Loucy (cell line): Measurements from ENCODE around the gene GEMIN5.

Experiments used
- H2AFZ ChIP-seq: fragments of 200-600 bp; sonication (generic); 2 replicates; pipeline ENCODE4 v1.6.0; 2016; ENCODE audit warnings: antibody characterized with exemption, mild to moderate bottlenecking, low read length, moderate library complexity
- H3F3A ChIP-seq: fragments of 200-600 bp; 2 replicates; pipeline ENCODE4 v1.6.0; 2016; ENCODE audit warnings: antibody characterized with exemption, low read depth, mild to moderate bottlenecking
- H3K27me3 ChIP-seq: fragments of 200-600 bp; sonication (generic); 2 replicates; pipeline ENCODE4 v1.6.1; 2014; ENCODE audit warnings: low read length, mild to moderate bottlenecking; ENCODE audit not compliant: insufficient read depth, poor library complexity, severe bottlenecking
- H3K36me3 ChIP-seq: fragments of 200-600 bp; sonication (generic); 2 replicates; pipeline ENCODE4 v1.6.1; 2016; ENCODE audit warnings: low read length; ENCODE audit not compliant: insufficient read depth
- H3K4me1 ChIP-seq: fragments of 200-600 bp; sonication (generic); 2 replicates; pipeline ENCODE4 v1.5.1; 2014; ENCODE audit warnings: low read length, mild to moderate bottlenecking; ENCODE audit not compliant: insufficient read depth, poor library complexity, severe bottlenecking
- H3K4me2 ChIP-seq: fragments of 200-600 bp; sonication (generic); 2 replicates; pipeline ENCODE4 v1.6.0; 2014; ENCODE audit warnings: antibody characterized with exemption, low read length, low read depth, mild to moderate bottlenecking; ENCODE audit not compliant: poor library complexity, severe bottlenecking
- H3K4me3 ChIP-seq: fragments of 200-600 bp; sonication (generic); 2 replicates; pipeline ENCODE4 v1.5.1; 2014; ENCODE audit warnings: low read length, mild to moderate bottlenecking, mixed read lengths; ENCODE audit not compliant: poor library complexity, severe bottlenecking
- H3K79me2 ChIP-seq: fragments of 200-600 bp; sonication (generic); 2 replicates; pipeline ENCODE4 v1.6.1; 2014; ENCODE audit warnings: low read length; ENCODE audit not compliant: insufficient read depth
- H3K9ac ChIP-seq: fragments of 200-600 bp; sonication (generic); 2 replicates; pipeline ENCODE4 v1.6.0; 2014; ENCODE audit warnings: mild to moderate bottlenecking, low read depth, low read length, moderate library complexity; ENCODE audit not compliant: poor library complexity, severe bottlenecking
- H3K9me2 ChIP-seq: fragments of 200-600 bp; sonication (generic); replicated peaks from 2 replicates; pipeline ENCODE4 v1.6.1; 2016; ENCODE audit warnings: low read depth, low read length, mixed read lengths
- H3K9me3 ChIP-seq: fragments of 200-600 bp; sonication (generic); 2 replicates; pipeline ENCODE4 v1.6.1; 2014; ENCODE audit warnings: mild to moderate bottlenecking, antibody characterized with exemption, low read length, low read depth; ENCODE audit not compliant: insufficient read depth
- H4K20me1 ChIP-seq: fragments of 200-600 bp; sonication (generic); 2 replicates; pipeline ENCODE4 v1.6.0; 2014; ENCODE audit warnings: antibody characterized with exemption, low read length, mild to moderate bottlenecking; ENCODE audit not compliant: insufficient read depth, poor library complexity, severe bottlenecking
- EZH2phosphoT487 ChIP-seq: fragments of 200-600 bp; IDR thresholded peaks from 2 replicates; pipeline ENCODE4 v1.6.1; 2018; ENCODE audit warnings: antibody characterized with exemption, mild to moderate bottlenecking, moderate library complexity, borderline replicate concordance
- TF ChIP-seq, protein P1 (sequence below): fragments of 200-600 bp; sonication (generic); conservative IDR thresholded peaks from 2 replicates; pipeline ENCODE4 v1.5.1; 2014; ENCODE audit warnings: mild to moderate bottlenecking, antibody characterized with exemption, low read length

The GEMIN5 gene

DNA sequence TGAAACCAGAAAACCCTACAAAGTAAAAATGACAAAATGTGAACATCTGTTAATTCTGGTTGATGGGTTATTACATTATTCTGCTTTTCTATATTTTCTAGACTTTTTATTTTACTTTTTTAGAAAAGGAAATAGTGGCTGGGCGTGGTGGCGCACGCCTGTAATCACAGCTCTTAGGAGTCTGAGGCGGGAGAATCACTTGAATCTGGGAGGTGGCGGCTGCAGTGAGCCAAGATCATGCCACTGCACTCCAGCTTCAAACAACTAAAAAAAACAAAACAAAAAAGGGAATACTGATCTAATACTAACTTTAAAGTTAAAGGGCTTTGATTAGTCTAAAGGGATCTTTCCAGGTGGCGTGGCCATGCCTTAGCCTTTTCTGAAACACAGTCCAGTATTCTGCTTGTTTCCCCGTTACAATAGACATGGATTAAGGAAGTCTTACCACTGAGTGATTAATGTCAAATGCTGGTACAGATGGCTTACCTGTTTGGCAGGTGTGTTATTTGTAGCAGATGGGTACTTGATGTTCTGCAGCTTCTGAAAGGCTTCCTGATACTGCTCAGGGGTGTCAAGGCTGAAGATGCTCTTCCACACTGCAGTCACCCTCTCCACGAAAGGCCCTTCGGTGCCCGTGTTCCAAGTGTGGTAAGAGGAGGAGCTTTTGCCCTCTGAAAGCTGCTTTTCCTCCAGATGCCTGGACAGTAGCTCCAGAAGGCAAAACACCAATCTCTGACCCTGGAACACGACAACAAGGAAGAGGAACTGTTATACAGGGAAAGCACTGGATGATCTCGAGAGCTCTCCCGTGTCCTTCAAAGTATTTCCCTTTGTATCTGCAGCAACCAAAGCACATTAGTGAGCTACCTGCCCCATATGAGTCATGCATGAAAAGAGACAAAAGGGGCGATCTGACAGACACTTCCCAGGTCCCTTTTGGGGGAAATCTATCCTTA is 42.1 kb downstream of the GEMIN5 start:
- H2AFZ ChIP-seq = no peak overlapping the region
- no peaks in the 10 kb centered on the region for H3K27me3 ChIP-seq
- H3K79me2 ChIP-seq = no peaks in the 10 kb centered on the region
- no peaks in the 10 kb centered on the region for H3K9me3 ChIP-seq
- no peak overlapping the region for H3K4me2 ChIP-seq
- H4K20me1 ChIP-seq = no peaks in the 10 kb centered on the region
- no peak overlapping the region for H3K9ac ChIP-seq
- H3K4me1 ChIP-seq = no peaks in the 10 kb centered on the region
- H3K4me3 ChIP-seq = no peak overlapping the region
- H3K9me2 ChIP-seq = no peaks in the 10 kb centered on the region
- TF ChIP-seq, protein P1, sequence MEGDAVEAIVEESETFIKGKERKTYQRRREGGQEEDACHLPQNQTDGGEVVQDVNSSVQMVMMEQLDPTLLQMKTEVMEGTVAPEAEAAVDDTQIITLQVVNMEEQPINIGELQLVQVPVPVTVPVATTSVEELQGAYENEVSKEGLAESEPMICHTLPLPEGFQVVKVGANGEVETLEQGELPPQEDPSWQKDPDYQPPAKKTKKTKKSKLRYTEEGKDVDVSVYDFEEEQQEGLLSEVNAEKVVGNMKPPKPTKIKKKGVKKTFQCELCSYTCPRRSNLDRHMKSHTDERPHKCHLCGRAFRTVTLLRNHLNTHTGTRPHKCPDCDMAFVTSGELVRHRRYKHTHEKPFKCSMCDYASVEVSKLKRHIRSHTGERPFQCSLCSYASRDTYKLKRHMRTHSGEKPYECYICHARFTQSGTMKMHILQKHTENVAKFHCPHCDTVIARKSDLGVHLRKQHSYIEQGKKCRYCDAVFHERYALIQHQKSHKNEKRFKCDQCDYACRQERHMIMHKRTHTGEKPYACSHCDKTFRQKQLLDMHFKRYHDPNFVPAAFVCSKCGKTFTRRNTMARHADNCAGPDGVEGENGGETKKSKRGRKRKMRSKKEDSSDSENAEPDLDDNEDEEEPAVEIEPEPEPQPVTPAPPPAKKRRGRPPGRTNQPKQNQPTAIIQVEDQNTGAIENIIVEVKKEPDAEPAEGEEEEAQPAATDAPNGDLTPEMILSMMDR = no peak
- no peak for TF ChIP-seq EZH2phosphoT487
- peaks cover 12% of the 10 kb centered on the region; the same call in 1 of the 2 replicates for H3K36me3 ChIP-seq
- H3F3A ChIP-seq = no peaks in the 10 kb centered on the region

DNA sequence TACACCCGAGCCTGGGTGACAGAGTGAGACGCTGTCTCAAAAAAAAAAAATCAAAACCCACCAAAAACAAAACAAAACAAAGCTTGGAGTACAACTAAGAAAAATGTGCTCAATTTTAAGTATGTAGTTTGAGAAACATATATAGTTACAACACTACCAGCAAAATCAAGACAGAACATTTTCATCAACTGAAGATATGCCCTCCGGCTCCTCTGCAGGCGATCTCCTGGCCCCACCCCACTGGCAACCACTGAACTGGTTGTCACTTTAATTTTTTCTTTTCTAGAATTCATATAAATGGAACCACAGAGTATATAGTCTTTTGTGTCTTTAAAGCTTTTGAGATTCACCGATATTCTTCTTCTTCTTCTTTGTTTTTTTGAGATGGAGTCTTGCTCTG is 44.6 kb downstream of the GEMIN5 start:
- Histone ChIP-seq H3K36me3 (peaks cover 9% of the 10 kb centered on the region; the same call in 1 of the 2 replicates), H3K9me3 (no peaks in the 10 kb centered on the region), H3K27me3 (no peaks in the 10 kb centered on the region), H2AFZ (no peak overlapping the region), H3K4me2 (no peak overlapping the region), H4K20me1 (no peaks in the 10 kb centered on the region), H3K9ac (no peak overlapping the region), H3K79me2 (no peaks in the 10 kb centered on the region), H3K4me1 (no peaks in the 10 kb centered on the region), H3F3A (no peaks in the 10 kb centered on the region), H3K4me3 (no peak overlapping the region), H3K9me2 (no peaks in the 10 kb centered on the region)
- TF ChIP-seq, protein P1 = no peak
- TF ChIP-seq EZH2phosphoT487 = no peak

DNA sequence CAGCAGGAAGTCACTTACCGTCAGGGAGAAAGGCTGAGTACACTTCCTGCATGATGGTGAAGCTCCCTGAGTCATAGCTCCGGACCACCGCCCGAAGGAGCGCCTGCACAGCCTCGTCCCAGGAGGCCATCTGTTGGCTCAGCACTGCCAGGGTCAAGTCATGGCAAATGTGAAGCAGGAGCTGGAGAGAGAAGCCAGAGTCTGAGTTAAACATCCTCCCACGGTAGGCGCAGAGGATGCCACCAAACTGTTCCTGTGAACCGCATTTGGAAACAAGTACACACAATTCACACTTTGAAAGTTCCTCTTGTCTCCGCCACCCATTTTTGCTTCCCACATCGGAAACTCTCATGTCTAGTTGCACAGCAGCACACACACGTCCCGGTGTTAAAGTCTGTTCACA is 45.6 kb downstream of the GEMIN5 start:
- Histone ChIP-seq H3K4me2 (no peak overlapping the region), H3F3A (no peaks in the 10 kb centered on the region), H3K9me2 (no peaks in the 10 kb centered on the region), H3K4me1 (no peaks in the 10 kb centered on the region), H2AFZ (no peak overlapping the region), H3K27me3 (no peaks in the 10 kb centered on the region), H3K36me3 (peaks cover 15% of the 10 kb centered on the region; the same call in 1 of the 2 replicates), H3K4me3 (no peak overlapping the region), H3K9me3 (no peaks in the 10 kb centered on the region), H3K79me2 (no peaks in the 10 kb centered on the region), H3K9ac (no peak overlapping the region), H4K20me1 (no peaks in the 10 kb centered on the region)
- TF ChIP-seq, protein P1 = no peak
- TF ChIP-seq EZH2phosphoT487 = no peak
